Measurements from ENCODE around the gene CDC73. TPM values are rescaled to one million over a fixed set of nuclear protein-coding genes. Genes with fewer than 3 reads are reported as not detected.

The CDC73 gene
- total RNA-seq, 1 experiment from 2014 or later = 85.8 TPM

DNA sequence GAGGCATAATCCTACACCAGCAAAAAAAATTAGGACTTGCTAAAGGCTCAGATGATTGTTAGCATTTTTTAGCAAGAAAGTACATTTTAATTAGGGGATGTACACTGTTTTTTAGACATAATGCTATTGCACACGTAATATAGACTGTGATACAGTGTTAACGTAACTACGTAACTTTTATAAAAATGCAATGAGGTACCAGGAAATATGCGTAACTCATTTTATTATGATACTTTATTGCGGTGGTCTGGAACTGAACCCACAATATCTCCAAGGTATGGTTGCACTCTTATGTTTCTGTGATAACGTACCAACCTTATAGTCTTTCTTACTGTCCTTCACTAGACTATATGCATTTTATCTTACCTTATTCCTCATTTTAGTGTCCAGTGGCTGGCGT is 127.4 kb downstream of the CDC73 start:
- ChIA-PET POLR2A (interaction anchor here (0.7 kb wide), 1 partner anchor 13 kb away, joined by 3 read pairs; no protein-coding TSS in a partner anchor), CTCF (no interaction called here)
- no TSS peak for BruUV-seq (replicated peaks)
- DNase-seq (ENCODE audit: unreplicated experiment) = no peak
- Mint-ChIP-seq H3K27ac (ENCODE audit: low read depth, unreplicated experiment) (no peak overlapping the region), H3K36me3 (ENCODE audit: insufficient read depth, unreplicated experiment) (peaks cover 61% of the 10 kb centered on the region), H3K27me3 (ENCODE audit: insufficient read depth, unreplicated experiment) (no peaks in the 10 kb centered on the region), H3K4me1 (ENCODE audit: insufficient read depth, unreplicated experiment) (no peaks in the 10 kb centered on the region), H3K4me3 (ENCODE audit: unreplicated experiment) (no peak overlapping the region), H3K9me3 (ENCODE audit: unreplicated experiment) (peaks cover 18% of the 10 kb centered on the region)
- intact Hi-C loops (cut with micrococcal nuclease) = no loop called here
- TF ChIP-seq, protein P1, sequence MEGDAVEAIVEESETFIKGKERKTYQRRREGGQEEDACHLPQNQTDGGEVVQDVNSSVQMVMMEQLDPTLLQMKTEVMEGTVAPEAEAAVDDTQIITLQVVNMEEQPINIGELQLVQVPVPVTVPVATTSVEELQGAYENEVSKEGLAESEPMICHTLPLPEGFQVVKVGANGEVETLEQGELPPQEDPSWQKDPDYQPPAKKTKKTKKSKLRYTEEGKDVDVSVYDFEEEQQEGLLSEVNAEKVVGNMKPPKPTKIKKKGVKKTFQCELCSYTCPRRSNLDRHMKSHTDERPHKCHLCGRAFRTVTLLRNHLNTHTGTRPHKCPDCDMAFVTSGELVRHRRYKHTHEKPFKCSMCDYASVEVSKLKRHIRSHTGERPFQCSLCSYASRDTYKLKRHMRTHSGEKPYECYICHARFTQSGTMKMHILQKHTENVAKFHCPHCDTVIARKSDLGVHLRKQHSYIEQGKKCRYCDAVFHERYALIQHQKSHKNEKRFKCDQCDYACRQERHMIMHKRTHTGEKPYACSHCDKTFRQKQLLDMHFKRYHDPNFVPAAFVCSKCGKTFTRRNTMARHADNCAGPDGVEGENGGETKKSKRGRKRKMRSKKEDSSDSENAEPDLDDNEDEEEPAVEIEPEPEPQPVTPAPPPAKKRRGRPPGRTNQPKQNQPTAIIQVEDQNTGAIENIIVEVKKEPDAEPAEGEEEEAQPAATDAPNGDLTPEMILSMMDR (IDR thresholded peaks at IDR 0.05; ENCODE audit: unreplicated experiment) = no peak

DNA sequence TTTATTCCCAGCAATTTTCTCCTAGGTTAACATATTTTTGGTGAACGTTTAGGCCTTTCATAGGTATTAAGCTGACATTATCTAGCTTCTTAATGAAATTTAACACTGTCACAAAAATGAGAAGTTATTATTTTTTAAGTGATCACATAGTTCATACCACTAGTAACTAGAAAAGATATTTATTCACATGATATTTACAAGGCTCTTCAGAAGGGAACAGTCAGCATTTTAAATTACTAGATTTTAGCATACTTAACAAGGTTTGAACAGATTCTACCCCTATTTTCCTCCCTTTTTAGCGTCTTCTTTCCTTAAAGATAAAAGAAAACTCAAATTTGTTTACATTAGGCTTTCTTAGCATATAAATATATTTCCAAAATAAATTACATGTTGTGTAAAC is 130.1 kb downstream of the CDC73 start:
- Mint-ChIP-seq H3K27me3 (ENCODE audit: insufficient read depth, unreplicated experiment) (no peaks in the 10 kb centered on the region), H3K9me3 (ENCODE audit: unreplicated experiment) (peaks cover 13% of the 10 kb centered on the region), H3K4me1 (ENCODE audit: insufficient read depth, unreplicated experiment) (no peaks in the 10 kb centered on the region), H3K36me3 (ENCODE audit: insufficient read depth, unreplicated experiment) (peaks cover 55% of the 10 kb centered on the region), H3K27ac (ENCODE audit: low read depth, unreplicated experiment) (no peak overlapping the region), H3K4me3 (ENCODE audit: unreplicated experiment) (no peak overlapping the region)
- DNase-seq (ENCODE audit: unreplicated experiment) = no peak
- no TSS peak for BruUV-seq (replicated peaks)
- TF ChIP-seq, protein P1 (IDR thresholded peaks at IDR 0.05; ENCODE audit: unreplicated experiment) = no peak
- ChIA-PET POLR2A (no interaction called here), CTCF (interaction anchor here (1.2 kb wide), 1 partner anchor 13 kb away, joined by 5 read pairs; no protein-coding TSS in a partner anchor)
- intact Hi-C loops (cut with micrococcal nuclease) = no loop called here

DNA sequence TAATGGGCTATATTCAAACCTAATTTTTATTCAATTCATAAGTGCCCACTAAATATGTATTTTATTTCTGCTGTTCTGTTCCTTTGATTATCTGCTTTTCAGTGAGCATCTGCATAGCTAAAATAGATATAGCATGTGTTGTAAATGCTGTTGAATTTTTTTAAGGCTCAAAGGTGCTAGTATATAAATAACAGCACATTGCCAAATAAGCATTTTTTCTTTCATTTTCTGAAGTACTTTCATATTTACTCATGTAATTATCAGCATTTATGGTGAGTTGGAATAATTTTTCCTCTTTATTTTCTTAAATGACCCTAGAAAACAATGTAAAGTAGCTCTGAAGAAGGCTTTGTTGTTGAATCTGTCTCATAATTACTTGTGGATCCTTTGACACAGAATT is 134.2 kb downstream of the CDC73 start:
- H3K27me3 Mint-ChIP-seq (ENCODE audit: insufficient read depth, unreplicated experiment) = no peaks in the 10 kb centered on the region
- no peak overlapping the region for H3K4me3 Mint-ChIP-seq (ENCODE audit: unreplicated experiment)
- no peaks in the 10 kb centered on the region for H3K9me3 Mint-ChIP-seq (ENCODE audit: unreplicated experiment)
- intact Hi-C loops (cut with micrococcal nuclease) = no loop called here
- CTCF ChIA-PET = interaction anchor here (0.6 to 1.4 kb wide), 3 partner anchors 9 to 152 kb away, joined by 3 to 4 read pairs (median 3); no protein-coding TSS in a partner anchor
- H3K27ac Mint-ChIP-seq (ENCODE audit: low read depth, unreplicated experiment) = no peak overlapping the region
- BruUV-seq (replicated peaks) = no TSS peak
- POLR2A ChIA-PET = no interaction called here
- no peak for DNase-seq (ENCODE audit: unreplicated experiment)
- H3K4me1 Mint-ChIP-seq (ENCODE audit: insufficient read depth, unreplicated experiment) = no peaks in the 10 kb centered on the region
- peaks cover 20% of the 10 kb centered on the region for H3K36me3 Mint-ChIP-seq (ENCODE audit: insufficient read depth, unreplicated experiment)
- TF ChIP-seq, protein P1 (IDR thresholded peaks at IDR 0.05; ENCODE audit: unreplicated experiment) = no peak

DNA sequence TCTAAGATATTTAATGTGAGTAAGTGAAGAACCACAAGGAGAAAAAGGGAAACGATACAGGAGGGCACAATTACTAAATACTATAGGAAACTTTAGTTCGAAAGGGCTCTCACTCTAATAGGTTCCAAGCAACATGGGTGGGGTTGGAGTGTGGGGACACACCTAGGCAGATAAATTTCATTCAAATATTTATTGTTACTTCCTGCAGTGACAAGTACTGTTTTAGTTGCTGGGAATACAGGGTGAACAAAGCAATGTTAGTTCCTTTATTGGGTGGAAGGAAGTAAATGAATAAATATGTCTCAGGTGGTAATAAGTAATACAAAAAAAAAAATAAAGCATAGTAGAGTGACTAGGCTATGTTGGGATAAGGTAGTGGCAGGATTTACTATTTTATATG is 137.8 kb downstream of the CDC73 start:
- Mint-ChIP-seq H3K27me3 (ENCODE audit: insufficient read depth, unreplicated experiment) (no peaks in the 10 kb centered on the region), H3K27ac (ENCODE audit: low read depth, unreplicated experiment) (no peak overlapping the region), H3K9me3 (ENCODE audit: unreplicated experiment) (no peaks in the 10 kb centered on the region), H3K4me3 (ENCODE audit: unreplicated experiment) (no peak overlapping the region), H3K36me3 (ENCODE audit: insufficient read depth, unreplicated experiment) (peaks cover 22% of the 10 kb centered on the region), H3K4me1 (ENCODE audit: insufficient read depth, unreplicated experiment) (no peaks in the 10 kb centered on the region)
- POLR2A ChIA-PET = interaction anchor here (0.6 kb wide), 1 partner anchor 28 kb away, joined by 3 read pairs; no protein-coding TSS in a partner anchor
- no peak for DNase-seq (ENCODE audit: unreplicated experiment)
- no TSS peak for BruUV-seq (replicated peaks)
- TF ChIP-seq, protein P1 (IDR thresholded peaks at IDR 0.05; ENCODE audit: unreplicated experiment) = no peak
- CTCF ChIA-PET = no interaction called here
- intact Hi-C loops (cut with micrococcal nuclease) = no loop called here
